Femur (tissue), 1 donor: Measurements from ENCODE around the gene SLC23A3.

Experiments used
- DNase-seq: peaks from one replicate; pipeline ENCODE4 v3.0.0-alpha.2; 2017

The SLC23A3 gene

GRCh38 chr2:219169930-219170654 lies at the start of gene SLC23A3:
SLC23A3 (minus strand) TSS chr2:219170029; CDS start chr2:219169984, 45 bp downstream.
- no peak for DNase-seq

GRCh38 chr2:219218732-219219701 lies 49.2 kb upstream of the SLC23A3 start, which contains the start of gene ABCB6:
ABCB6 (minus strand) TSS chr2:219218958; CDS start chr2:219218673, 285 bp downstream.
- peak; percentile 99 for DNase-seq

GRCh38 chr2:219218217-219218731 lies 48.4 kb upstream of the SLC23A3 start:
- DNase-seq = peak; percentile 90

GRCh38 chr2:219216535-219216915 lies 46.7 kb upstream of the SLC23A3 start:
- no peak for DNase-seq

- DNase-seq = no peak
Measured at GRCh38 chr2:219215871-219216534, 46.2 kb upstream of the SLC23A3 start.

- DNase-seq = no peak
Measured at GRCh38 chr2:219214786-219215185, 45.0 kb upstream of the SLC23A3 start.

- DNase-seq = no peak
Measured at GRCh38 chr2:219214141-219214540, 44.3 kb upstream of the SLC23A3 start.

- no peak for DNase-seq
Measured at GRCh38 chr2:219213486-219214071, 43.8 kb upstream of the SLC23A3 start.

GRCh38 chr2:219213026-219213415 lies 43.2 kb upstream of the SLC23A3 start:
- DNase-seq = no peak

- DNase-seq = no peak
Measured at GRCh38 chr2:219210886-219211362, 41.1 kb upstream of the SLC23A3 start.

GRCh38 chr2:219210196-219210885 lies 40.5 kb upstream of the SLC23A3 start:
- peak; percentile 19 for DNase-seq

GRCh38 chr2:219209236-219210195 lies 39.7 kb upstream of the SLC23A3 start:
- DNase-seq = peak; percentile 18

GRCh38 chr2:219207884-219208740 lies 38.3 kb upstream of the SLC23A3 start:
- DNase-seq = peak; percentile 22

GRCh38 chr2:219207134-219207883 lies 37.5 kb upstream of the SLC23A3 start:
- no peak for DNase-seq

GRCh38 chr2:219206328-219207133 lies 36.7 kb upstream of the SLC23A3 start, which contains the start of gene ZFAND2B:
ZFAND2B (plus strand) TSS chr2:219206782; CDS start chr2:219206988, 206 bp downstream.
- peak; percentile 96 for DNase-seq

GRCh38 chr2:219205981-219206327 lies 36.1 kb upstream of the SLC23A3 start:
- DNase-seq = no peak

- DNase-seq = no peak
Measured at GRCh38 chr2:219205165-219205538, 35.3 kb upstream of the SLC23A3 start.
